Left kidney (tissue), 2 donors: ENCODE data around the gene TBC1D3I. TPM values are rescaled to one million over a fixed set of nuclear protein-coding genes. Genes with fewer than 3 reads are reported as not detected.
"Not testable (repeated sequence)": the region's sequence is repeated elsewhere in the genome, so short reads cannot be mapped to it uniquely, and the experiment has no call there.

ENCODE experiments used
- DNase-seq: peaks from one replicate; pipeline ENCODE4 v3.0.0-alpha.2; 2013
- polyA plus RNA-seq: library from polyadenylated mRNA; unstranded; fragments of 120-200 nt; gene quantifications from one replicate; pipeline ENCODE4 v1.2.1, GENCODE V29; 2013; ENCODE audit not compliant: insufficient read length

Gene TBC1D3I
- polyA plus RNA-seq, 1 donor: 0.57 TPM

- not testable (repeated sequence) for DNase-seq
Observed at GRCh38 chr17:36206486-36206821, 57.9 kb downstream of the TBC1D3I start.

GRCh38 chr17:36205637-36206485 is 58.5 kb downstream of the TBC1D3I start:
- DNase-seq: no peak

GRCh38 chr17:36204724-36205500 is 59.5 kb downstream of the TBC1D3I start:
- no peak for DNase-seq

Other genes starting within 250 kb of the TBC1D3I start
- gene CCL23, start 246.6 kb downstream of the TBC1D3I start, polyA plus RNA-seq: 0.48 TPM
- not detected for gene CCL18, start 200.3 kb downstream of the TBC1D3I start, polyA plus RNA-seq
- 3.9 TPM for gene CCL3, start 174.4 kb downstream of the TBC1D3I start, polyA plus RNA-seq
- gene CCL4, start 160.7 kb downstream of the TBC1D3I start, polyA plus RNA-seq: 1.7 TPM
- 16.2 TPM for gene TBC1D3B, start 87.9 kb downstream of the TBC1D3I start, polyA plus RNA-seq
- gene CCL3L1, start 67.8 kb downstream of the TBC1D3I start, polyA plus RNA-seq: 0.91 TPM
- 1.4 TPM for gene CCL4L2, start 53.5 kb downstream of the TBC1D3I start, polyA plus RNA-seq
- gene TBC1D3G, start 59.3 kb upstream of the TBC1D3I start, polyA plus RNA-seq: not detected
- not detected for gene TBC1D3H, start 123.9 kb upstream of the TBC1D3I start, polyA plus RNA-seq
- 72.3 TPM for gene ZNHIT3, start 222.1 kb upstream of the TBC1D3I start, polyA plus RNA-seq